ENCODE measurements around the gene NUDCD3. TPM values are rescaled to one million over a fixed set of nuclear protein-coding genes. Genes with fewer than 3 reads are reported as not detected.

NUDCD3 gene
- total RNA-seq, 4 donors from 2014 or later: 44.9 to 92.4 (median 73.0) TPM

DNA sequence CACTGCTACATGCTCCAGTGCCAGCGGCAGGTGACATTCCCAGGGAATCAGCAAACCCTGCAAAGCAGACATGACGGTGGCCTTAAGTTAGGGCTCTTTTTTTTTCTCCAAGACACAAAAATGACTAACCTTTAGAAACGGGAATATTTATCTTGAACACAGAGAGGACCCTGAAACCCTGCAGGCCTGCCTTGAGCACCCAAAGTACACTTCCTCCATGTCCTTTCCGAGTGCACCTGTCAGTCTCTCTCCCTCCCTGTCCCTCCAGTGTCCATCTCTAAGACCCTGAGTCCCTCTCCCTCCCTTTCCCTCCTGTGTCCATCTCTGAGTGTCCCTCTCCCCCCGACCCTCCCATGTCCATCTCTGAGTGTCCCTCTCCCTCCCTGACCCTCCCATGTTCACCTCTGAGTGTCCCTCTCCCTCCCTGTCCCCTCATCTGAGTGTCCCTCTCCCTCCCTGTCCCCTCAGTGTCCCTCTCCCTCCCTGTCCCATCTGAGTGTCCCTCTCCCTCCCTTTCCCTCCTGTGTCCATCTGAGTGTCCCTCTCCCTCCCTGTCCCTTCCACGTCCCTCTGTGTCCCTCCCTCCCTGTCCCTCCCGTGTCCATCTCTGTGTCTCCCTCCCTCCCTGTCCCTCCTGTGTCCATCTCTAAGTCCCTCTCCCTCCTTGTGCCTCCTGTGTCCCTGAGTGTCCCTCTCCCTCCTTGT, 113.9 kb downstream of the NUDCD3 start:
- intact Hi-C loops (cut with DNase I): no loop called here
- TF ChIP-seq POLR2AphosphoS5 (IDR thresholded peaks at IDR 0.05): no peak
- no peak for TF ChIP-seq EP300 (IDR thresholded peaks at IDR 0.05)
- no peak for TF ChIP-seq POLR2A (IDR thresholded peaks at IDR 0.05; ENCODE audit: low read depth)
- no peak for TF ChIP-seq CTCF (IDR thresholded peaks at IDR 0.05)
- 62% methylated on average over 7 of the region's 7 CpGs for WGBS

GRCh38 chr7:44375926-44376342, 114.5 kb downstream of the NUDCD3 start:
- H3K4me3 ChIP-seq: no peak overlapping the region
- 80% methylated on average over 12 of the region's 12 CpGs for WGBS
- DNase-seq (ENCODE audit: extremely low spot score): peak; percentile 83
- H3K27me3 ChIP-seq: peaks cover 0 to 30% (median 0%) of the 10 kb centered on the region in 4 donors
- H3K36me3 ChIP-seq: peaks cover 0 to 6% (median 1%) of the 10 kb centered on the region in 4 donors
- TF ChIP-seq POLR2AphosphoS5 (IDR thresholded peaks at IDR 0.05): no peak
- TF ChIP-seq CTCF (IDR thresholded peaks at IDR 0.05): no peak
- no peak for TF ChIP-seq POLR2A (IDR thresholded peaks at IDR 0.05; ENCODE audit: low read depth)
- no peak overlapping the region for H3K27ac ChIP-seq (replicated peaks in 1 of 4)
- intact Hi-C loops (cut with DNase I): no loop called here
- no peaks in the 10 kb centered on the region for H3K4me1 ChIP-seq
- H3K9me3 ChIP-seq: no peaks in the 10 kb centered on the region

More for the DNA sequence above, 113.9 kb downstream of the NUDCD3 start:
- Histone ChIP-seq H3K27me3 (peaks cover 0 to 28% (median 0%) of the 10 kb centered on the region in 4 donors), H3K4me3 (no peak overlapping the region), H3K27ac (replicated peaks in 1 of 4) (no peak overlapping the region), H3K36me3 (peaks cover 0 to 12% (median 4%) of the 10 kb centered on the region in 4 donors), H3K9me3 (no peaks in the 10 kb centered on the region), H3K4me1 (no peaks in the 10 kb centered on the region)
- DNase-seq (ENCODE audit: extremely low spot score): peak; percentile 75

DNA sequence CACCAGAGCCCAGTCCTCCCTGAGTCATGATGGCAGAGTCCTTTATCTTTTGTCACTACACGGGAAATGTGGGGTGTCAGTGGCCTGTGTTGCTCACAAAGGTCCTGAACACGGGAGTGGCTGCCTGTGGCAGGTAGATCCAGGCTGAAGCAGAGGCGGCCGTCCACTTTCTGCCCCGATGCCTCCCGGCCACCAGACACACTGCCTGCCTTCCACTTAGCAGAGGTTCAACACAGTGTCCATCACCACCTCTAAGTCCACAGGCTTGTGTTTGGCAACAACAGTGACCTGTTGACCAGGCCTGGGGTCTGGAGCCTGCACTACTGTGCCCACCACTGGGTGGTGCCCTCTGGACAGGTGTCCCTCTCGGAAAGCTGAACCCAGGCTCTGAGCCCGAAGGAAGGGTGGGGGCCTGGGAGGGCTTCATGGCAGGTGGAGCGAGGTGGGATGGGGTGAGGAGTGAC, 115.2 kb downstream of the NUDCD3 start:
- no peaks in the 10 kb centered on the region for H3K4me1 ChIP-seq
- no peak for DNase-seq (ENCODE audit: extremely low spot score)
- H3K27me3 ChIP-seq: peaks cover 0 to 30% (median 0%) of the 10 kb centered on the region in 4 donors
- intact Hi-C loops (cut with DNase I): no loop called here
- H3K4me3 ChIP-seq: no peak overlapping the region
- no peaks in the 10 kb centered on the region for H3K9me3 ChIP-seq
- H3K27ac ChIP-seq (replicated peaks in 1 of 4): no peak overlapping the region
- TF ChIP-seq CTCF (IDR thresholded peaks at IDR 0.05) (peak; percentile 10 to 32 (median 24)), POLR2A (IDR thresholded peaks at IDR 0.05; ENCODE audit: low read depth) (no peak)
- H3K36me3 ChIP-seq: no peaks in the 10 kb centered on the region
- 50% methylated on average over 1 of the region's 9 CpGs for WGBS

GRCh38 chr7:44374007-44374763, 116.3 kb downstream of the NUDCD3 start:
- no peak overlapping the region for H3K27ac ChIP-seq (replicated peaks in 1 of 4)
- H3K9me3 ChIP-seq: no peaks in the 10 kb centered on the region
- no peaks in the 10 kb centered on the region for H3K4me1 ChIP-seq
- 70% methylated on average over 7 of the region's 12 CpGs for WGBS
- H3K36me3 ChIP-seq: no peaks in the 10 kb centered on the region
- H3K27me3 ChIP-seq: peaks cover 0 to 30% (median 0%) of the 10 kb centered on the region in 4 donors
- no peak for DNase-seq (ENCODE audit: extremely low spot score)
- TF ChIP-seq EP300 (IDR thresholded peaks at IDR 0.05) (no peak), CTCF (IDR thresholded peaks at IDR 0.05) (no peak), POLR2AphosphoS5 (IDR thresholded peaks at IDR 0.05) (no peak), POLR2A (IDR thresholded peaks at IDR 0.05; ENCODE audit: low read depth) (no peak)
- H3K4me3 ChIP-seq: no peak overlapping the region
- intact Hi-C loops (cut with DNase I): no loop called here

Data from esophagus muscularis mucosa (tissue), 4 donors.